ENCODE data around the gene FKBP1B.

Gene FKBP1B

DNA sequence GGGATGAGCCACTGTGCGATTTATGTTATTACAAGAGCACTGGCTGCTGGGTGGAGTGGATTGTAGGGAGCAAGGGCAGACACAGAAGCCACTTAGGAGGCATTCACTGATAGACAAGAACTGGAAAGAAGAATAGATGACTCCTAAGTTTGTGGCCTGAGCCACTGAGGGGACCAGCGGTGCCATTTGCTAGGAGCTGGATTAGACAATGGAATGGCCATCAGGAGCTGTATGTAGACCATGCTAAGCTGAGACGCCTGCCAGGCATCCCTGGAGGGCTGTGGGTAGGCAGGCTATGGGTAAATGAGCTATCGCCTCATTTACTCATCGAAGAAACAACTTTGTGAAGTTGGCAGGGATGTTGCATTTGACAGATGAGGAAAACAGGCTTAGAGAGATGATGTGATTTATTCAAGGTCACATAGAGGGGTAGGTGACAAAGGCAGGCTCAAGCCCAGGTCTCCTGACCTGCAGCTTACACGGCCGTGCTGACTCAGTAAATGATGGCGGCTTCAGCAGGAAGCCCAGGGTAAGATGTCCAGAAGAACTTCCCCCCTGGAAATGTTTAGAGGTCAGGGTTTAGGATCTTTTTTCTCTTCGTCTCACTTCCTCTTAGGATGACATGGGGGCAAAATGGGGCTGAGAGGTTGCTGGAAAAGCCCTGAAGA is 36.9 kb upstream of the FKBP1B start:
- no peak for TF ChIP-seq EGR1 (IDR thresholded peaks at IDR 0.05)

DNA sequence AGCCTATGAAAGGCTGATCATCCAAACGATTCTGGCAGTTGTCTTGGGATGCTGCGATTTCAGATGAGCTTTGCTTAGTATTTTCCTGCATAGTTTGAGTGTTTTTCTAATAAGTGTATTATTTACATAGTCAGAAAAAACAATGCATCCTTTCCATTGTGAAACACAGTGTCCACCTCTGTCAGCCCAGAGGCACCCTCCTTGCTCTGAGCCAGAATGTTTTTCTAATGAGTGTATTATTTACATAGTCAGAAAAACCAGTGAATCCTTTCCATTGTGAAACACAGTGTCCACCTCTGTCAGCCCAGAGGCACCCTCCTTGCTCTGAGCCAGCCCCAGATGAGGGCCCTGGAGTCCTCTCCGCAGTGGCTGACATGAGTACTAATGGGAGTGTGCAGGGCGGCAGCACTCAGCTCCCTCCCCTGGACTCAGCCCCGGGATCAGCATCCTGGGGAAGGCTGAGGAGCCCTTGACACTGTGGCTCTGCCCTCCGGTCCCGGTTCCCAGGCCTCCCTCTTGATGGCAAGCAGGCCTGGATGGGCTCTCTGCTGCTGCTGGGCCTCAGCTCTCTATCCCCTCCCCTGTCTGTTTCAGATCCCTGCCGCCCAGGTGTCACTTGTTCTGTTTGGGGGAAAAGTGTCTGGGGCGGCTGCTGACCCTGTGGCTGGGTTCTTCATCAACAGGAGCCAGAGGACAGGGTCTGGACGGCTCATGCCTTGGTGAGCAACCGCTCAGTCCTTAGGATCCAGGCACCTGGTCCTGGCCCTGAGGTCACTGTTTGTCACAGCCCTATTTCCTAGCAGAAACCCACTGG is 33.8 kb upstream of the FKBP1B start:
- TF ChIP-seq CEBPB (IDR thresholded peaks at IDR 0.05): no peak
- TF ChIP-seq, protein P1, sequence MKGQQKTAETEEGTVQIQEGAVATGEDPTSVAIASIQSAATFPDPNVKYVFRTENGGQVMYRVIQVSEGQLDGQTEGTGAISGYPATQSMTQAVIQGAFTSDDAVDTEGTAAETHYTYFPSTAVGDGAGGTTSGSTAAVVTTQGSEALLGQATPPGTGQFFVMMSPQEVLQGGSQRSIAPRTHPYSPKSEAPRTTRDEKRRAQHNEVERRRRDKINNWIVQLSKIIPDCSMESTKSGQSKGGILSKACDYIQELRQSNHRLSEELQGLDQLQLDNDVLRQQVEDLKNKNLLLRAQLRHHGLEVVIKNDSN (IDR thresholded peaks at IDR 0.05): no peak
- no peak for TF ChIP-seq EP300 (IDR thresholded peaks at IDR 0.05; ENCODE audit: borderline replicate concordance)
- TF ChIP-seq, protein P2, sequence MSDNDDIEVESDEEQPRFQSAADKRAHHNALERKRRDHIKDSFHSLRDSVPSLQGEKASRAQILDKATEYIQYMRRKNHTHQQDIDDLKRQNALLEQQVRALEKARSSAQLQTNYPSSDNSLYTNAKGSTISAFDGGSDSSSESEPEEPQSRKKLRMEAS (IDR thresholded peaks at IDR 0.05): no peak

DNA sequence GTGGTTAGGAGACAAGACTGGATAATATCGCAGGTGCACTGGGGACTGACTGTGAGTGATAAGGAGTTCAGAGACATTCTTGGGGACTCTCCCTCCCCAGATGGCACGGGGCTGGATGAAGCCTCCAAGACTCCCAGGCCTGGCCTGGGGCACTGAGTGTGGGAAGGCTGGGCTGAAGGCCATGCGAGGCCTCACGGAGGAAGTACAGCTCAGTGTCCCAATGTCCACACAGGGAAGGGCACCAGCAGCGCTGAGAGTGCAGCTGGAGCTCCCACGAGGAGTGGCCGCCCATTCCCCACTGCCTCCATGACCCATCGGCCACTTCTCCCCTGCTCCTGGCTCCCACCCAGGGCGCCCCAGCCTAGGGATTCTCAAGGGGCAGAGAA is 33.2 kb upstream of the FKBP1B start:
- TF ChIP-seq, protein P2 (IDR thresholded peaks at IDR 0.05): no peak

DNA sequence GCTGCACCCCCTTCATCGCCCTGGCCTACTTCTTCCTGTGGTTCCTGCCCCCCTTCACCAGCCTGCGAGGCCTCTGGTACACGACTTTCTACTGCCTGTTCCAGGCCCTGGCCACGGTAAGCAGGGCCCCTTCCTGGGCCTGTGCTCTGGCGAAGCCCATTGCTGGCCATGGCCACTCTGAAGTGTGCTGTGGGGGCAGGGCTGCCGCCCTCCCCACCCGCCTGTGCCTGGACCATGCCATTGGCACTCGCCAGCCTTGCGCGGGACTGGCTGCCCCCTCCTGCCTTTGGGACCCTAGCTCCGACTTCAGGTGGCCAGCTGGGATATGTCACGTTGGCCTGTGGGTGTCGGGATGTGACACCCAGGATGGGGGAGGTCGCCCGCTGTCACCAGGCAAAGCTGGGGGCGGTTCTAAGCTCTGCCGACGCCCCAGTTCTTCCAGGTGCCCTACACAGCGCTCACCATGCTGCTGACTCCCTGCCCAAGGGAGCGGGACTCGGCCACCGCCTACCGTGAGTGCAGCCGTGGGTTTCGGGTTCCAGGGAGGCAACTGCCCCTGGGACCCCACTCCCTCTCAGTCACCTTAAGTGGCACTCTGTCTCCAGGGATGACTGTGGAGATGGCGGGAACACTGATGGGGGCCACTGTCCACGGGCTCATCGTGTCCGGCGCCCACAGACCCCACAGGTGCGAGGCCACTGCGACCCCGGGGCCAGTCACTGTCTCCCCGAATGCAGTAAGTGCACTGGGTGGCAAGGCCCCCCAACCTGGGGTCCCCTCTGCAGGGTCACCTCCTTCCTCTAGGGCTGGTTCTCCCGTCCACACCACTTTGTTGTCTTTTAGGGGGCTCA is 32.5 kb upstream of the FKBP1B start:
- TF ChIP-seq YY1 (IDR thresholded peaks at IDR 0.05; ENCODE audit: low read depth) (no peak), TCF12 (IDR thresholded peaks at IDR 0.05; ENCODE audit: low read depth) (no peak)

DNA sequence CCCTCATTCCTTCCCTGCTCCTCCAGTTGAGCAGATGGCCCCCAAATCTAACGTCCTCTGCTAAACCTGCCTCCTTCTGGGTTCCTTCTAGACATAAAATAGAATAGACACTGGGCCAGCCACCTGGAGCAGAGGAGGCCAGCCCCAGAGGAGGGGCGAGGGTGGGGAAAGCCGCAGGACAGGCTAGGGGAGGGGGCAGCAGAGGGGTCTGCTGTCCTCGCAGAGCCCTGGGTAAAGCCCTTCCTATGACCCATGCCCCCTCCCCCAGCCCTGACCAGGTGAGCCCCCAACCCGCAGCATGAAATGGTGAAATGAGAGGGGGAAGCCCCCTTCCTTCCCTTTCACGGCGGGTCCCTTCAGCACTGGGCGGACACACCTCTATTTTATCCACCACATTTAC is 31.8 kb upstream of the FKBP1B start:
- TF ChIP-seq, protein P3, sequence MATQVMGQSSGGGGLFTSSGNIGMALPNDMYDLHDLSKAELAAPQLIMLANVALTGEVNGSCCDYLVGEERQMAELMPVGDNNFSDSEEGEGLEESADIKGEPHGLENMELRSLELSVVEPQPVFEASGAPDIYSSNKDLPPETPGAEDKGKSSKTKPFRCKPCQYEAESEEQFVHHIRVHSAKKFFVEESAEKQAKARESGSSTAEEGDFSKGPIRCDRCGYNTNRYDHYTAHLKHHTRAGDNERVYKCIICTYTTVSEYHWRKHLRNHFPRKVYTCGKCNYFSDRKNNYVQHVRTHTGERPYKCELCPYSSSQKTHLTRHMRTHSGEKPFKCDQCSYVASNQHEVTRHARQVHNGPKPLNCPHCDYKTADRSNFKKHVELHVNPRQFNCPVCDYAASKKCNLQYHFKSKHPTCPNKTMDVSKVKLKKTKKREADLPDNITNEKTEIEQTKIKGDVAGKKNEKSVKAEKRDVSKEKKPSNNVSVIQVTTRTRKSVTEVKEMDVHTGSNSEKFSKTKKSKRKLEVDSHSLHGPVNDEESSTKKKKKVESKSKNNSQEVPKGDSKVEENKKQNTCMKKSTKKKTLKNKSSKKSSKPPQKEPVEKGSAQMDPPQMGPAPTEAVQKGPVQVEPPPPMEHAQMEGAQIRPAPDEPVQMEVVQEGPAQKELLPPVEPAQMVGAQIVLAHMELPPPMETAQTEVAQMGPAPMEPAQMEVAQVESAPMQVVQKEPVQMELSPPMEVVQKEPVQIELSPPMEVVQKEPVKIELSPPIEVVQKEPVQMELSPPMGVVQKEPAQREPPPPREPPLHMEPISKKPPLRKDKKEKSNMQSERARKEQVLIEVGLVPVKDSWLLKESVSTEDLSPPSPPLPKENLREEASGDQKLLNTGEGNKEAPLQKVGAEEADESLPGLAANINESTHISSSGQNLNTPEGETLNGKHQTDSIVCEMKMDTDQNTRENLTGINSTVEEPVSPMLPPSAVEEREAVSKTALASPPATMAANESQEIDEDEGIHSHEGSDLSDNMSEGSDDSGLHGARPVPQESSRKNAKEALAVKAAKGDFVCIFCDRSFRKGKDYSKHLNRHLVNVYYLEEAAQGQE (IDR thresholded peaks at IDR 0.05; ENCODE audit: low read depth): no peak
- TF ChIP-seq RAD21 (IDR thresholded peaks at IDR 0.05; ENCODE audit: low read depth) (no peak), TEAD4 (IDR thresholded peaks at IDR 0.05) (no peak), CEBPB (IDR thresholded peaks at IDR 0.05) (no peak), NFIC (IDR thresholded peaks at IDR 0.05) (no peak), TAF1 (IDR thresholded peaks at IDR 0.05; ENCODE audit: low read depth) (no peak), EP300 (IDR thresholded peaks at IDR 0.05; ENCODE audit: borderline replicate concordance) (no peak), TCF12 (IDR thresholded peaks at IDR 0.05; ENCODE audit: low read depth) (no peak), YY1 (IDR thresholded peaks at IDR 0.05; ENCODE audit: low read depth) (no peak), CREB1 (IDR thresholded peaks at IDR 0.05; ENCODE audit: low read depth) (no peak), ZBTB7A (IDR thresholded peaks at IDR 0.05; ENCODE audit: low read depth) (no peak), FOXM1 (IDR thresholded peaks at IDR 0.05; ENCODE audit: borderline replicate concordance, low read depth) (no peak), EGR1 (IDR thresholded peaks at IDR 0.05) (no peak)
- TF ChIP-seq, protein P2 (IDR thresholded peaks at IDR 0.05): no peak
- TF ChIP-seq, protein P1 (IDR thresholded peaks at IDR 0.05): no peak

DNA sequence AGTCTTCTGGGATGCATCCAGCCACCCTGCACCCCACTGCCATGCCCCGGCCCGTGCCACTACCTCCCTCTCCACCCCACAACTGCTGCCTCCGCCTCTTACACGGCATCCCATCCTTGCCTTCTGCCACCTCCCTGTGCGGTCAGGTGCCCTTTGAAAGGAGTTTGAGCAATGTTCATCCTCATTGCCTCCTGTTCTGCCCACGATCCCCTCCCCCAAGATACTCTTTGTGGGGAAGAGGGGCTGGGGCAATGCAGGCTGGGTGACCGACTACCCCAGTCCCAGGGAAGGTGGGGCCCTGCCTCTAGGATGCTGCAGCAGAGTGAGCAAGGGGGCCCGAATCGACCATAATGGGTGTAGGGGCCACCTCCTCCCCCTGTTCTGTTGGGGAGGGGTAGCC is 31.3 kb upstream of the FKBP1B start:
- TF ChIP-seq TCF12 (IDR thresholded peaks at IDR 0.05; ENCODE audit: low read depth) (no peak), EGR1 (IDR thresholded peaks at IDR 0.05) (no peak), TEAD4 (IDR thresholded peaks at IDR 0.05) (no peak), YY1 (IDR thresholded peaks at IDR 0.05; ENCODE audit: low read depth) (no peak), CREB1 (IDR thresholded peaks at IDR 0.05; ENCODE audit: low read depth) (no peak), EP300 (IDR thresholded peaks at IDR 0.05; ENCODE audit: borderline replicate concordance) (no peak), FOXM1 (IDR thresholded peaks at IDR 0.05; ENCODE audit: borderline replicate concordance, low read depth) (no peak), CEBPB (IDR thresholded peaks at IDR 0.05) (no peak), NFIC (IDR thresholded peaks at IDR 0.05) (no peak), RAD21 (IDR thresholded peaks at IDR 0.05; ENCODE audit: low read depth) (no peak)
- TF ChIP-seq, protein P2 (IDR thresholded peaks at IDR 0.05): no peak
- TF ChIP-seq, protein P3 (IDR thresholded peaks at IDR 0.05; ENCODE audit: low read depth): no peak
- TF ChIP-seq, protein P1 (IDR thresholded peaks at IDR 0.05): no peak

Data from Ishikawa (cell line).